Peyer's patch (tissue), 4 donors: ENCODE results near the gene PRSS8.

Experiments
- CTCF ChIP-seq, 6 experiments: fragments of 450-650 bp in 4 of 6; fragments of 200-600 bp in 2 of 6; sonication (generic) in 1 of 6; IDR thresholded peaks; one replicate each; pipeline ENCODE4 v1.5.1; 2017 to 2019; ENCODE audit warnings: antibody characterized with exemption in 6 of 6, mild to moderate bottlenecking in 3 of 6, moderate library complexity in 1 of 6
- POLR2A ChIP-seq, 2 donors: fragments of 450-650 bp; IDR thresholded peaks; one replicate each; pipeline ENCODE4 v1.5.1; 2017; ENCODE audit warnings: antibody characterized with exemption in 2 of 2, mild to moderate bottlenecking in 2 of 2, moderate library complexity in 2 of 2

- TF ChIP-seq CTCF (IDR thresholded peaks at IDR 0.05) (no peak), POLR2A (IDR thresholded peaks at IDR 0.05) (no peak)
These were observed 43.8 kb upstream of the PRSS8 start for GRCh38 chr16:31179219-31179746.
